Astrocyte (in vitro differentiated cells and primary cell): ENCODE data around the gene CALHM1. TPM values are rescaled to one million over a fixed set of nuclear protein-coding genes. Genes with fewer than 3 reads are reported as not detected.
A peak's percentile ranks its signal among the peaks of the same experiment; 100 is the strongest.

Source experiments
- DNase-seq: peaks from one replicate; pipeline ENCODE4 v3.0.0-alpha.2; 2010; ENCODE audit warnings: low read depth
- FAIRE-seq: peaks from 2 replicates; lab custom pipeline; 2011; peaks lifted over from hg19 to GRCh38; lab: Jason Lieb, UNC
- H2AFZ ChIP-seq: 2 replicates; pipeline ENCODE4 v1.6.0; 2012; ENCODE audit warnings: low read depth, low read length, inconsistent platforms
- H3K27ac ChIP-seq: 2 replicates; pipeline ENCODE4 v1.5.1; 2011; ENCODE audit warnings: low read depth, low read length, inconsistent platforms
- H3K27me3 ChIP-seq: 2 replicates; pipeline ENCODE4 v1.6.0; 2011; ENCODE audit warnings: low read length, inconsistent platforms; ENCODE audit not compliant: insufficient read depth
- H3K36me3 ChIP-seq: 2 replicates; pipeline ENCODE4 v1.5.1; 2011; ENCODE audit warnings: low read length, inconsistent platforms; ENCODE audit not compliant: insufficient read depth
- H3K4me1 ChIP-seq: 2 replicates; pipeline ENCODE4 v1.5.1; 2011; ENCODE audit warnings: low read length, inconsistent platforms; ENCODE audit not compliant: insufficient read depth
- H3K4me2 ChIP-seq: 2 replicates; pipeline ENCODE4 v1.6.0; 2012; ENCODE audit warnings: low read length, inconsistent platforms
- H3K4me3 ChIP-seq: 2 replicates; pipeline ENCODE4 v1.5.1; 2011; ENCODE audit warnings: low read depth, mild to moderate bottlenecking, low read length, inconsistent platforms; ENCODE audit not compliant: insufficient read depth
- H3K79me2 ChIP-seq: 2 replicates; pipeline ENCODE4 v1.6.0; 2012; ENCODE audit warnings: mild to moderate bottlenecking, low read length, inconsistent platforms; ENCODE audit not compliant: insufficient read depth
- H3K9ac ChIP-seq: 2 replicates; pipeline ENCODE4 v1.6.0; 2012; ENCODE audit warnings: mild to moderate bottlenecking, low read length, inconsistent platforms
- H3K9me3 ChIP-seq: 2 replicates; pipeline ENCODE4 v1.5.1; 2012; ENCODE audit warnings: low read depth, mild to moderate bottlenecking, low read length, inconsistent platforms; ENCODE audit not compliant: insufficient read depth
- H4K20me1 ChIP-seq: 2 replicates; pipeline ENCODE4 v1.6.0; 2012; ENCODE audit warnings: low read length, inconsistent platforms; ENCODE audit not compliant: insufficient read depth
- H3K27ac Mint-ChIP-seq: one replicate; pipeline ENCODE4 v1.8.0; 2021; ENCODE audit warnings: mild to moderate bottlenecking, mixed read lengths; ENCODE audit not compliant: unreplicated experiment
- H3K27me3 Mint-ChIP-seq: one replicate; pipeline ENCODE4 v1.8.0; 2021; ENCODE audit warnings: low read depth, mixed read lengths; ENCODE audit not compliant: unreplicated experiment
- H3K36me3 Mint-ChIP-seq: one replicate; pipeline ENCODE4 v1.8.0; 2021; ENCODE audit warnings: low read depth, mixed read lengths; ENCODE audit not compliant: unreplicated experiment
- H3K4me1 Mint-ChIP-seq: one replicate; pipeline ENCODE4 v1.8.0; 2021; ENCODE audit warnings: low read depth, mixed read lengths; ENCODE audit not compliant: unreplicated experiment
- H3K4me3 Mint-ChIP-seq: one replicate; pipeline ENCODE4 v1.8.0; 2021; ENCODE audit warnings: mild to moderate bottlenecking, moderate library complexity, mixed read lengths; ENCODE audit not compliant: unreplicated experiment
- H3K9me3 Mint-ChIP-seq: one replicate; pipeline ENCODE4 v1.8.0; 2021; ENCODE audit warnings: mild to moderate bottlenecking, mixed read lengths; ENCODE audit not compliant: unreplicated experiment
- EZH2 ChIP-seq: IDR thresholded peaks from 2 replicates; pipeline ENCODE4 v1.6.1; 2012; ENCODE audit warnings: mild to moderate bottlenecking, low read length, inconsistent platforms; ENCODE audit not compliant: insufficient read depth
- total RNA-seq: library from RNA; stranded (reverse); gene quantifications from 2 replicates; pipeline ENCODE4 v1.2.1, GENCODE V29; 2021
- TF ChIP-seq, protein P1 (sequence below): IDR thresholded peaks from 2 replicates; pipeline ENCODE4 v1.5.1; 2011; ENCODE audit warnings: low read depth, mild to moderate bottlenecking, inconsistent platforms, low read length, moderate library complexity; ENCODE audit not compliant: insufficient read depth

Gene CALHM1
- total RNA-seq, 1 donor from 2014 or later = not detected

DNA sequence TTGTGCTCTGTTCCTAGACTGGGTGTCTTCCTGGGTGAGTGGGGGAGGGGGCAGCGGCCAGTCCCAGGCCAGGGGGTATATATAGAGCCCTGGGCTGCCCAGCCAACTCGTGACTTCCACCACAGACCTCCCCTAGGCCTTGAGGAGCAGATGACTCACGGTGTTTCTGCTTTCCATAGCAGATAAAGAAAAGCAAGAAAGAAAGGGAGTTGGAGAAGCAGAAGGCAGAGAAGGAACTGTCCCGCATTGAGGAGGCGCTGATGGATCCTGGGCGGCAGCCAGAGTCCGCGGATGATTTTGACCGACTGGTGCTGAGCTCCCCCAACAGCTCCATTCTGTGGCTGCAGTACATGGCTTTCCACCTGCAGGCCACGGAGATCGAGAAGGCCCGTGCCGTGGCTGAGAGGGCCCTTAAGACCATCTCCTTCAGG, 16.7 kb downstream of the CALHM1 start:
- FAIRE-seq (no peak), DNase-seq (peak; percentile 62)
- TF ChIP-seq, protein P1, sequence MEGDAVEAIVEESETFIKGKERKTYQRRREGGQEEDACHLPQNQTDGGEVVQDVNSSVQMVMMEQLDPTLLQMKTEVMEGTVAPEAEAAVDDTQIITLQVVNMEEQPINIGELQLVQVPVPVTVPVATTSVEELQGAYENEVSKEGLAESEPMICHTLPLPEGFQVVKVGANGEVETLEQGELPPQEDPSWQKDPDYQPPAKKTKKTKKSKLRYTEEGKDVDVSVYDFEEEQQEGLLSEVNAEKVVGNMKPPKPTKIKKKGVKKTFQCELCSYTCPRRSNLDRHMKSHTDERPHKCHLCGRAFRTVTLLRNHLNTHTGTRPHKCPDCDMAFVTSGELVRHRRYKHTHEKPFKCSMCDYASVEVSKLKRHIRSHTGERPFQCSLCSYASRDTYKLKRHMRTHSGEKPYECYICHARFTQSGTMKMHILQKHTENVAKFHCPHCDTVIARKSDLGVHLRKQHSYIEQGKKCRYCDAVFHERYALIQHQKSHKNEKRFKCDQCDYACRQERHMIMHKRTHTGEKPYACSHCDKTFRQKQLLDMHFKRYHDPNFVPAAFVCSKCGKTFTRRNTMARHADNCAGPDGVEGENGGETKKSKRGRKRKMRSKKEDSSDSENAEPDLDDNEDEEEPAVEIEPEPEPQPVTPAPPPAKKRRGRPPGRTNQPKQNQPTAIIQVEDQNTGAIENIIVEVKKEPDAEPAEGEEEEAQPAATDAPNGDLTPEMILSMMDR = no peak
- no peak for TF ChIP-seq EZH2
- H3K9me3 ChIP-seq = no peaks in the 10 kb centered on the region
- peaks cover 56% of the 10 kb centered on the region for H3K36me3 ChIP-seq
- H3K4me2 ChIP-seq = peak overlapping the region; percentile 48
- H3K9me3 Mint-ChIP-seq = no peaks in the 10 kb centered on the region
- H3K9ac ChIP-seq = no peak overlapping the region
- H3K36me3 Mint-ChIP-seq = peaks cover 61% of the 10 kb centered on the region
- no peaks in the 10 kb centered on the region for H3K79me2 ChIP-seq
- H2AFZ ChIP-seq = no peak overlapping the region
- H3K4me3 ChIP-seq = no peak overlapping the region
- no peaks in the 10 kb centered on the region for H3K27me3 Mint-ChIP-seq
- H3K27me3 ChIP-seq = no peaks in the 10 kb centered on the region
- peak overlapping the region; percentile 86 for H3K27ac Mint-ChIP-seq
- H3K4me3 Mint-ChIP-seq = peak overlapping the region; percentile 47
- H4K20me1 ChIP-seq = peaks cover 60% of the 10 kb centered on the region
- H3K27ac ChIP-seq = peak overlapping the region; percentile 42
- H3K4me1 ChIP-seq = peaks cover 21% of the 10 kb centered on the region
- peaks cover 36% of the 10 kb centered on the region for H3K4me1 Mint-ChIP-seq

DNA sequence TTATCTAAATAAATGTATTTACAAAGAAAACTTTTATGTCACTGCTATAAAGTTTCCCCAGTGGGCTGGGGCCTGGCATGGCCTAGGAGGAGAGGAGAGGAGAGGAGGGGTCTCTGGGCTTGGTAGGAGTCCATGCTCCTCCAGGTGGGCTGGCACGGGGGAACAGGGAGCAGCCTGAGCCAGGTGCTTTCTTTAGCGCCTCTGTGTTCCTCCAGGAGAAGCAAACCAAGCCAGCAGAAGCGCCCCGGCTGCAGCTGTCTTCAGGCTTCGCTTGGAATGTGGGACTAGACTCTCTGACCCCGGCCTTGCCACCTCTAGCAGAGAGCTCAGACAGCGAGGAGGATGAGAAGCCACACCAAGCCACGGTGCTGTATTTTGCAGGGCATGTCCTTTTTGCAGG, 17.1 kb downstream of the CALHM1 start:
- Mint-ChIP-seq H3K36me3 (peaks cover 58% of the 10 kb centered on the region), H3K9me3 (no peaks in the 10 kb centered on the region), H3K4me3 (peak overlapping the region; percentile 14), H3K4me1 (peaks cover 36% of the 10 kb centered on the region), H3K27me3 (no peaks in the 10 kb centered on the region), H3K27ac (peak overlapping the region; percentile 86)
- no peak overlapping the region for H3K4me3 ChIP-seq
- no peak overlapping the region for H2AFZ ChIP-seq
- H3K4me2 ChIP-seq = peak overlapping the region; percentile 48
- H3K27ac ChIP-seq = peak overlapping the region; percentile 31
- H4K20me1 ChIP-seq = peaks cover 61% of the 10 kb centered on the region
- FAIRE-seq = no peak
- peaks cover 21% of the 10 kb centered on the region for H3K4me1 ChIP-seq
- no peak overlapping the region for H3K9ac ChIP-seq
- no peaks in the 10 kb centered on the region for H3K9me3 ChIP-seq
- DNase-seq = no peak
- no peaks in the 10 kb centered on the region for H3K27me3 ChIP-seq
- no peak for TF ChIP-seq EZH2
- TF ChIP-seq, protein P1 = no peak
- H3K36me3 ChIP-seq = peaks cover 58% of the 10 kb centered on the region
- no peaks in the 10 kb centered on the region for H3K79me2 ChIP-seq

DNA sequence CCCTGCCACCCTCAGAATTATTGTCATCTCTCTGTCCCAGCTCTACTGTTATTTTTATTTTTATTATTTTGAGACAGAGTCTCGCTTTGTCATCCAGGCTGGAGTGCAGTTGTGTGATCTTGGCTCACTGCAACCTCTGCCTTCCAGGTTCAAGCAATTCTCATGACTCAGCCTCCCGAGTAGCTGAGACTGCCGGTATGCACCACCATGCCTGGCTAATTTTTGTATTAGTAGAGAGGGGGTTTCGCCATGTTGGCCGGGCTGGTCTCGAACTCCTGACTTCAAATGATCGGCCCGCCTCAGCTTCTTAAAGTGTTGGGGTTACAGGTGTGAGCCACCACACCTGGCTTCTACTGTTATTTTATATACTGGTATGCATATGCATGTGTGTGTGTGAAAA, 17.5 kb downstream of the CALHM1 start:
- FAIRE-seq = no peak
- Mint-ChIP-seq H3K4me3 (peak overlapping the region; percentile 14), H3K9me3 (no peaks in the 10 kb centered on the region), H3K27me3 (no peaks in the 10 kb centered on the region), H3K4me1 (peaks cover 33% of the 10 kb centered on the region), H3K36me3 (peaks cover 55% of the 10 kb centered on the region), H3K27ac (peak overlapping the region; percentile 86)
- peaks cover 21% of the 10 kb centered on the region for H3K4me1 ChIP-seq
- H2AFZ ChIP-seq = no peak overlapping the region
- H3K4me3 ChIP-seq = no peak overlapping the region
- no peaks in the 10 kb centered on the region for H3K27me3 ChIP-seq
- H3K79me2 ChIP-seq = no peaks in the 10 kb centered on the region
- peaks cover 62% of the 10 kb centered on the region for H3K36me3 ChIP-seq
- DNase-seq = no peak
- no peak for TF ChIP-seq EZH2
- TF ChIP-seq, protein P1 = no peak
- peak overlapping the region; percentile 31 for H3K27ac ChIP-seq
- H3K4me2 ChIP-seq = no peak overlapping the region
- no peak overlapping the region for H3K9ac ChIP-seq
- H4K20me1 ChIP-seq = peaks cover 61% of the 10 kb centered on the region
- H3K9me3 ChIP-seq = no peaks in the 10 kb centered on the region
